Measurements from ENCODE around the gene FRMD4B. TPM values are rescaled to one million over a fixed set of nuclear protein-coding genes. Genes with fewer than 3 reads are reported as not detected.
"Not testable (repeated sequence)": the region's sequence is repeated elsewhere in the genome, so short reads cannot be mapped to it uniquely, and the experiment has no call there.

FRMD4B gene
- polyA plus RNA-seq, 4 donors = 37.4 to 45.7 (median 40.9) TPM

GRCh38 chr3:69325151-69325550 lies 60.7 kb downstream of the FRMD4B start:
- no peak for DNase-seq (ENCODE audit: low read depth in 4 of 4, low spot score in 2 of 4)

DNA sequence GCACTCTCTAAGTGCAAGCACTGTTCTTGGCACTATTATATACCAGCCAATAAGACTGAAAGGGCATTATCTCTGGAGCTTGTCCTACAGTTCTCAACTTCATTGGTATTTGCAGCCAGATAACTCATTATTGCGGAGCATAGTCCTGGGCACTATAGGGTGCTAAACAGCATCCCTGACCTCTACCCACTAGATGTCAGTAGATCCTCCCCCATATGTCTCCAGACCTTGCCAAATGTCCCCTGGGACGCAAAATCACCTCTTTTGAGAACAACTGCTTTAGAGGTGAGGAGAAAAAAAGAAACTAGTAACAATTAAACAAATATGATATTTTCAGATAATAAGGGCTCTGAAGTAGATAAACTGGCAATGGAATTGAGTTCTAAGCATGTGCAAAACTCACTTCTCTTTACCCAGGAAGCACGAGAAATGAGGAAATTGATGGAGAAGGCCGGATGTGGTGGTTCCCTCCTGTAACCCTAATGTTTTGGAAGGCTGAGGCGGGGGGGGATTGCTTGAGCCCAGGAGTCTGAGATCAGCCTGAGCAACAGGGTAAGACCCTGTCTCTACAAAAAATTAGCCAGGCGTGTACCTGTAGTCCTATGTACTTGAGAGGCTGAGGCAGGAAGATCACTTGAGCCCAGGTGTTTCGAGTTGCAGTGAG lies 61.4 kb downstream of the FRMD4B start:
- DNase-seq (ENCODE audit: low read depth in 4 of 4, low spot score in 2 of 4) = no peak

- DNase-seq (ENCODE audit: low read depth in 4 of 4, low spot score in 2 of 4) = no peak
These were observed 61.9 kb downstream of the FRMD4B start for GRCh38 chr3:69323941-69324340.

DNA sequence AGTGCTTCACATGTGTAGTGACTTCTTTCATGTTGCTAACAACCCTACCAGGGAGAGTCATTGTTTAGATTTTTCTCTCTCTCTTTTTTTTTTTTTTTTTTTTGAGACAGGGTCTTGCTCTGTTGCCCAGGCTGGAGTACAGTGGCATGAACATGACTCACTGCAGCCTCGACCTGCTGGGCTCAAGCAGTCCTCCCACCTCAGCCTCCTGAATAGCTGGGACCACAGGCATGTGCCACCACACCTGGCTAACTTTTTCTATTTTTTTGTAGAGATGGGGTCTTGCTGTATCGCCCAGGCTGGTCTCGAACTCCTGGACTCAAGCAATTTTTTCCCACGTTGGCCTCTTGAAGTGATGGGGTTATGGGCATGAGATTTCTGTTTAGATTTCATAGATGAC lies 63.4 kb downstream of the FRMD4B start:
- not testable (repeated sequence) for DNase-seq (ENCODE audit: low read depth in 4 of 4, low spot score in 2 of 4)

GRCh38 chr3:69322158-69322509 lies 63.8 kb downstream of the FRMD4B start:
- no peak for DNase-seq (ENCODE audit: low read depth in 4 of 4, low spot score in 2 of 4)

- no peak for DNase-seq (ENCODE audit: low read depth in 4 of 4, low spot score in 2 of 4)
These were observed 64.4 kb downstream of the FRMD4B start for GRCh38 chr3:69321301-69322157.

DNA sequence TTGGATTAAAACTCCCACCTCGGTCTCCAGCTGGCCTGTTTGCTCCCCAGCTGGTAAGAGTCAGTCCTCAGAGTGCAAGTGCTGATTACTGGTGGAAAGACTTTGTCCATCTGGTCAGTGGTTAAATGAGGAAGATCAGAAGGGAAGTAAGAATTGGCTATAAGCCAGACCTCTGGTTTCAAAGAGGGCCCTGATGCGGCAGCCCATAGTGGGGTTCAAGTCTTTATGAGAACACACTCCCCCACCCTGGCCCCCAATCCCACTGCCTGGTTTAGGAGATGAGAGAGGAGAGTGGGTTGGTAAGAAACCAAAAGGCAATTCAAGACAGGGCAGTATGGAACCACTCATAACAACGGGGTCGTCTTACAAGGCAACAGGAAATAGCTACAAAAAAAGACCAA lies 65.0 kb downstream of the FRMD4B start:
- DNase-seq (ENCODE audit: low read depth in 4 of 4, low spot score in 2 of 4) = peak in 2 of 4 donors; percentile 25 to 42

DNA sequence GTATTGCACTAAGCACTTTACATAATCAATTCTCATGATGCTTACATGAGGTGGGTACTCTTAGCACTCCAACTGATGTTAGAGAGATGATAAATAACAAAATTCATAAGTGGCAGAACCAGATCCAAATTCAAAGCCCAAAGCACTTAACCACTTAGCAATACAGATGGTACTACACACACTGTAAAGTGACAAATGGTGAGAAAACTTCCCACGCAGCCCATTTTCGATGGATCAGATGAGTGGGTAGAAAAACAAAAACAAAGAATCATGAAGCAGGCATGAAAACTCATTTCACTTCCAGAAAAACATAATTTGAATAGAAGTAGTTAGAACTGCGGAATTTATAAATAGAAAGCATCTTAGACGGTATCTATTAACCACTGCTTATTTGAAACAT lies 66.2 kb downstream of the FRMD4B start:
- no peak for DNase-seq (ENCODE audit: low read depth in 4 of 4, low spot score in 2 of 4)

- DNase-seq (ENCODE audit: low read depth in 4 of 4, low spot score in 2 of 4) = no peak
These were observed 67.5 kb downstream of the FRMD4B start for GRCh38 chr3:69318410-69318809.

- no peak for DNase-seq (ENCODE audit: low read depth in 4 of 4, low spot score in 2 of 4)
These were observed 72.6 kb downstream of the FRMD4B start for GRCh38 chr3:69313251-69313650.

DNA sequence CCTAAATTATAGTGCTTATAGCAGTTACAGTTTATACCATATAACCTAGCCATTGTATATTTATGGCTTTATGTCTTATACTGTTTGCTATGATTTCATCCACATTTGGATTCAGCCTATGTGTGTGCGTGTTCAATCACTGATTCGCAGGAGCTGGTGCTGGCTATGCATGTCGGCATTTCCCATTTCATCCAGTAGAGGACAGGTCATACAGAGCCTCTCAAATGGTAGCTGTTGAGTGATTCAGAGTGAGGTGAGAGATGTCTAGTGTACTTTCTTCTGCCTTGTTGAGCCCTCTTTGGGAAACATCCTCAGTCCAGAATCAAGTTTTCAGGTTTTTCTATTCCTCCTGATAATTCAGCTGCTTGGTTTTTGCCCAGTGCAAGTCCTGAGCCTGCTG lies 76.1 kb downstream of the FRMD4B start:
- DNase-seq (ENCODE audit: low read depth in 4 of 4, low spot score in 2 of 4) = no peak

GRCh38 chr3:69306239-69307185 lies 79.4 kb downstream of the FRMD4B start:
- peak in 2 of 4 donors; percentile 65 to 76 for DNase-seq (ENCODE audit: low read depth in 4 of 4, low spot score in 2 of 4)

- no peak for DNase-seq (ENCODE audit: low read depth in 4 of 4, low spot score in 2 of 4)
These were observed 80.9 kb downstream of the FRMD4B start for GRCh38 chr3:69305011-69305410.

DNA sequence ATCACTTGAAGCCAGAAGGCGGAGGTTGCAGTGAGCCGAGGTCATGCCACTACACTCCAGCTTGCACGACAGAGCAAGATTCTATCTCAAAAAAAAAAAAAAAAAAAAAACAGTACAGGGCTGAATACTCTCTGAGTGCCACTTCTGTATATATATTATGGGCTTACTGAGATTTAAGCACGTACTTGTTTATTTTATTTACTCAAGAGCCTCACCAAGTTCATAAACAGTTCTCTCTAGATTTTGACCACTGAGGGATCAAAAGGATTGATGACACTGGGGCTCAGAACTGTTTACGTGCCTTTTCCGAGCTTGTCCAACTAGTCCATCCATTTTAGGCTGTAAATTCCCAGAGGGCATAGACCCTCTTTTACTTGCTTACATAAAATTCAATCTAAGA lies 81.5 kb downstream of the FRMD4B start:
- no peak for DNase-seq (ENCODE audit: low read depth in 4 of 4, low spot score in 2 of 4)

DNA sequence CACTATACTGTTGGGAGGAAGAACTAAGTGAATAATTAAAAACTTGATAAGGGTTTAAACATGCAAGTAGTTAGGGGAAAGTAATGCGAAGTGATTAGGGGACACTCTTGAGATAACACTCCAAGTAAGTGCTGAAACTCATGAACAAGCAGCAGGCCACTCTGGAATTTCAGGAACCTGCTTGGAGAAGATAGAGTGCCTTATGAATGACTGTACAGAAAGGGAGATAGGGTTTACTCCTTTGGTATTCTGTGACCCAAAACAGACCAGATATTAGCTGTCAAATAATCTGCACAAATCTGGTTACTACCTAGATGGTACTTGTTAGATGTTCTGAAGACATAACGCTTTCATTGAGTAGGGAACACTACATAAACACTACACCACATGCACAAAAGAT lies 85.6 kb downstream of the FRMD4B start:
- no peak for DNase-seq (ENCODE audit: low read depth in 4 of 4, low spot score in 2 of 4)

- no peak for DNase-seq (ENCODE audit: low read depth in 4 of 4, low spot score in 2 of 4)
These were observed 86.5 kb downstream of the FRMD4B start for GRCh38 chr3:69299344-69299743.

GRCh38 chr3:69297501-69297900 lies 88.4 kb downstream of the FRMD4B start:
- no peak for DNase-seq (ENCODE audit: low read depth in 4 of 4, low spot score in 2 of 4)

DNA sequence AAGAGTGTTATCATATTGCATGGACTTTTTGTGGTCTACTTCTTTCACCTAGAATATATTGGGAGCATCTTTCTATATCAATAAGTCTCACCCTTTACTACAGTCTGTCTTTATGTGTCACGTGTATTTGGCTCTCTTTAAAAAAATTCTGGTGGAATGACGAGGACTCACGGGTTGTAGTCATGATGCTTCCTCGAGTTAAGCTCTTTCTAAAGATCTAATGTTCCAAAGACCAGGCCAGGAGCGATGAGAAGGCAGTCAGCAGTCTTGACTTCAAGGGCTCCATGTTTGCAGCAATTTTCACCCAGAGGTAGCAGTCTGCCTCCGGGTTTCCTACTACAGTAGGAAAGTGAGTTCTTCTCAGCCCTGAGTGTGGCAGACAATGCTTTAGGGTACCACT lies 88.9 kb downstream of the FRMD4B start:
- DNase-seq (ENCODE audit: low read depth in 4 of 4, low spot score in 2 of 4) = no peak

GRCh38 chr3:69294014-69294766 lies 91.7 kb downstream of the FRMD4B start:
- DNase-seq (ENCODE audit: low read depth in 4 of 4, low spot score in 2 of 4) = no peak

GRCh38 chr3:69292959-69293574 lies 92.8 kb downstream of the FRMD4B start:
- DNase-seq (ENCODE audit: low read depth in 4 of 4, low spot score in 2 of 4) = no peak
